Right ventricle myocardium inferior (tissue), 1 donor: ENCODE data around the gene TCEANC2. TPM values are rescaled to one million over a fixed set of nuclear protein-coding genes. Genes with fewer than 3 reads are reported as not detected.
"Not testable (repeated sequence)": the region's sequence is repeated elsewhere in the genome, so short reads cannot be mapped to it uniquely, and the experiment has no call there.

ENCODE experiments used
- ATAC-seq: fragments of 200-7000 bp; cut with Tn5 transposase; one replicate; pipeline ENCODE4 v1.9.1; 2020; ENCODE audit warnings: mild to moderate bottlenecking, moderate library complexity
- DNase-seq: peaks from one replicate; pipeline ENCODE4 v3.0.0; 2021; ENCODE audit errors: missing footprints
- intact Hi-C: fragments of 100-400 bp; cut with DNase I; formaldehyde crosslinking; loops from one replicate; pipeline ENCODE4 v1.11.0; 2022
- total RNA-seq: library from RNA; stranded (reverse); fragmentation: NEBNext Ultra II Directional; extraction: Animal tissue kit (Norgen Biotek cat#: 25700); gene quantifications from one replicate; pipeline ENCODE4 v1.2.1, GENCODE V29; 2021
- donor health status: DM: no; HTN: yes; CAD: no; lungs with severe emphysema.

The TCEANC2 gene
- total RNA-seq, 1 donor from 2014 or later, result 4.7 TPM

- DNase-seq, ATAC-seq, intact Hi-C loops: not testable (repeated sequence)
Observed at GRCh38 chr1:54019562-54020176, 33.7 kb upstream of the TCEANC2 start.

GRCh38 chr1:54024358-54024757 is 29.1 kb upstream of the TCEANC2 start:
- DNase-seq, result no peak
- intact Hi-C loops, result no loop called here
- no peak for ATAC-seq

GRCh38 chr1:54024811-54025210 is 28.6 kb upstream of the TCEANC2 start:
- intact Hi-C loops, ATAC-seq, DNase-seq: not testable (repeated sequence)

- DNase-seq, result no peak
- intact Hi-C loops, result no loop called here
- peak; percentile 80 for ATAC-seq
Observed at GRCh38 chr1:54027848-54028247, 25.6 kb upstream of the TCEANC2 start.

- DNase-seq (no peak), ATAC-seq (peak; percentile 26)
- intact Hi-C loops, result no loop called here
Observed at GRCh38 chr1:54028306-54029251, 24.8 kb upstream of the TCEANC2 start.

GRCh38 chr1:54037476-54037875 is 15.9 kb upstream of the TCEANC2 start:
- intact Hi-C loops, result no loop called here
- DNase-seq (no peak), ATAC-seq (peak; percentile 46)

GRCh38 chr1:54041806-54042205 is 11.6 kb upstream of the TCEANC2 start:
- no peak for ATAC-seq

GRCh38 chr1:54045496-54045895 is 7.9 kb upstream of the TCEANC2 start:
- intact Hi-C loops, result no loop called here
- DNase-seq (no peak), ATAC-seq (no peak)

More at GRCh38 chr1:54041806-54042205, 11.6 kb upstream of the TCEANC2 start:
- DNase-seq, result no peak
- intact Hi-C loops, result no loop called here

GRCh38 chr1:54046671-54047383 is 6.6 kb upstream of the TCEANC2 start:
- intact Hi-C loops, result no loop called here
- ATAC-seq (no peak), DNase-seq (no peak)

- intact Hi-C loops, result no loop called here
- ATAC-seq, result no peak
- DNase-seq, result no peak
Observed at GRCh38 chr1:54047384-54048305, 5.8 kb upstream of the TCEANC2 start.

GRCh38 chr1:54050435-54050834 is 3.0 kb upstream of the TCEANC2 start:
- intact Hi-C loops, result loop anchor here (5.0 kb wide), 2 partner anchors 103 to 158 kb away; partner anchors contain the start of genes DIO1, IFT25 and LRRC42
- DNase-seq, ATAC-seq: not testable (repeated sequence)

GRCh38 chr1:54051933-54052430 is 1.4 kb upstream of the TCEANC2 start:
- DNase-seq (no peak), ATAC-seq (no peak)
- intact Hi-C loops, result loop anchor here (5.0 kb wide), 2 partner anchors 105 to 160 kb away; partner anchors contain the start of genes DIO1, IFT25 and LRRC42

- DNase-seq (no peak), ATAC-seq (peak; percentile 11)
- intact Hi-C loops, result loop anchor here (5.0 kb wide), 2 partner anchors 105 to 160 kb away; partner anchors contain the start of genes DIO1, IFT25 and LRRC42
Observed at GRCh38 chr1:54052431-54052933, 926 bp upstream of the TCEANC2 start.

GRCh38 chr1:54053745-54054437 is 483 bp downstream of the TCEANC2 start:
- no peak for ATAC-seq
- no peak for DNase-seq
- intact Hi-C loops, result loop anchor here (5.0 kb wide), 2 partner anchors 107 to 162 kb away; partner anchors contain the start of genes DIO1, IFT25 and LRRC42

- ATAC-seq, result no peak
- intact Hi-C loops, result loop anchor here (5.0 kb wide), 2 partner anchors 107 to 162 kb away; partner anchors contain the start of genes DIO1, IFT25 and LRRC42
- no peak for DNase-seq
Observed at GRCh38 chr1:54054438-54054749, 986 bp downstream of the TCEANC2 start.

GRCh38 chr1:54064299-54064698 is 10.9 kb downstream of the TCEANC2 start:
- no peak for DNase-seq
- ATAC-seq, result no peak
- intact Hi-C loops, result no loop called here

- DNase-seq, result no peak
- intact Hi-C loops, result loop anchor here (1.0 to 10.0 kb wide), 2 partner anchors 335 to 420 kb away; partner anchors contain the start of gene SSBP3
- no peak for ATAC-seq
Observed at GRCh38 chr1:54069791-54070170, 16.4 kb downstream of the TCEANC2 start.
